ENCODE data around the gene CUBN. TPM values are rescaled to one million over a fixed set of nuclear protein-coding genes. Genes with fewer than 3 reads are reported as not detected.

CUBN gene
- total and polyA plus RNA-seq, 9 of the 15 experiments (the other 6 are each of a cell fraction or from before 2014, with no cell fraction given) = 0.04 to 0.33 (median 0.09) TPM

DNA sequence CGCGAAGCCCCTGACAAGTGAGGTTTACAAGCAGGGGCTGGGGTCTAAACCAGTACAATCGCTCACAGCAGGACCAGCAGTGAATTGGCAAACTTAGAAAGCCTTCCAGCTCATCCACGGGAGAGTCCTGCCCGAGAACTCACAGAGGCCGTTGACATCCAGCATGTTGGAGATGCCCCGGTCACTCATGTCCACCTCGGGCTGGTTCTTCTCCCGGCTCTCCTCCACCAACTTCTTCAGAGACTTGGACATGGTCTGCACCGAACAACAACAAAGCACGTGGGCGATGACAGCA, 312.8 kb downstream of the CUBN start (continued):
- TF ChIP-seq, protein P1, sequence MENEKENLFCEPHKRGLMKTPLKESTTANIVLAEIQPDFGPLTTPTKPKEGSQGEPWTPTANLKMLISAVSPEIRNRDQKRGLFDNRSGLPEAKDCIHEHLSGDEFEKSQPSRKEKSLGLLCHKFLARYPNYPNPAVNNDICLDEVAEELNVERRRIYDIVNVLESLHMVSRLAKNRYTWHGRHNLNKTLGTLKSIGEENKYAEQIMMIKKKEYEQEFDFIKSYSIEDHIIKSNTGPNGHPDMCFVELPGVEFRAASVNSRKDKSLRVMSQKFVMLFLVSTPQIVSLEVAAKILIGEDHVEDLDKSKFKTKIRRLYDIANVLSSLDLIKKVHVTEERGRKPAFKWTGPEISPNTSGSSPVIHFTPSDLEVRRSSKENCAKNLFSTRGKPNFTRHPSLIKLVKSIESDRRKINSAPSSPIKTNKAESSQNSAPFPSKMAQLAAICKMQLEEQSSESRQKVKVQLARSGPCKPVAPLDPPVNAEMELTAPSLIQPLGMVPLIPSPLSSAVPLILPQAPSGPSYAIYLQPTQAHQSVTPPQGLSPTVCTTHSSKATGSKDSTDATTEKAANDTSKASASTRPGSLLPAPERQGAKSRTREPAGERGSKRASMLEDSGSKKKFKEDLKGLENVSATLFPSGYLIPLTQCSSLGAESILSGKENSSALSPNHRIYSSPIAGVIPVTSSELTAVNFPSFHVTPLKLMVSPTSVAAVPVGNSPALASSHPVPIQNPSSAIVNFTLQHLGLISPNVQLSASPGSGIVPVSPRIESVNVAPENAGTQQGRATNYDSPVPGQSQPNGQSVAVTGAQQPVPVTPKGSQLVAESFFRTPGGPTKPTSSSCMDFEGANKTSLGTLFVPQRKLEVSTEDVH (IDR thresholded peaks at IDR 0.05; ENCODE audit: low read depth, partially characterized antibody) = no peak
- TF ChIP-seq, protein P2, sequence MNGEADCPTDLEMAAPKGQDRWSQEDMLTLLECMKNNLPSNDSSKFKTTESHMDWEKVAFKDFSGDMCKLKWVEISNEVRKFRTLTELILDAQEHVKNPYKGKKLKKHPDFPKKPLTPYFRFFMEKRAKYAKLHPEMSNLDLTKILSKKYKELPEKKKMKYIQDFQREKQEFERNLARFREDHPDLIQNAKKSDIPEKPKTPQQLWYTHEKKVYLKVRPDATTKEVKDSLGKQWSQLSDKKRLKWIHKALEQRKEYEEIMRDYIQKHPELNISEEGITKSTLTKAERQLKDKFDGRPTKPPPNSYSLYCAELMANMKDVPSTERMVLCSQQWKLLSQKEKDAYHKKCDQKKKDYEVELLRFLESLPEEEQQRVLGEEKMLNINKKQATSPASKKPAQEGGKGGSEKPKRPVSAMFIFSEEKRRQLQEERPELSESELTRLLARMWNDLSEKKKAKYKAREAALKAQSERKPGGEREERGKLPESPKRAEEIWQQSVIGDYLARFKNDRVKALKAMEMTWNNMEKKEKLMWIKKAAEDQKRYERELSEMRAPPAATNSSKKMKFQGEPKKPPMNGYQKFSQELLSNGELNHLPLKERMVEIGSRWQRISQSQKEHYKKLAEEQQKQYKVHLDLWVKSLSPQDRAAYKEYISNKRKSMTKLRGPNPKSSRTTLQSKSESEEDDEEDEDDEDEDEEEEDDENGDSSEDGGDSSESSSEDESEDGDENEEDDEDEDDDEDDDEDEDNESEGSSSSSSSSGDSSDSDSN (IDR thresholded peaks at IDR 0.05; ENCODE audit: borderline replicate concordance in 1 of 2, low read depth in 2 of 2, low read length in 2 of 2) = 0 out of 4 replicates have a peak, but pooled peaks of 1 of the 2 experiments have one; percentile 16
- TF ChIP-seq, protein P3, sequence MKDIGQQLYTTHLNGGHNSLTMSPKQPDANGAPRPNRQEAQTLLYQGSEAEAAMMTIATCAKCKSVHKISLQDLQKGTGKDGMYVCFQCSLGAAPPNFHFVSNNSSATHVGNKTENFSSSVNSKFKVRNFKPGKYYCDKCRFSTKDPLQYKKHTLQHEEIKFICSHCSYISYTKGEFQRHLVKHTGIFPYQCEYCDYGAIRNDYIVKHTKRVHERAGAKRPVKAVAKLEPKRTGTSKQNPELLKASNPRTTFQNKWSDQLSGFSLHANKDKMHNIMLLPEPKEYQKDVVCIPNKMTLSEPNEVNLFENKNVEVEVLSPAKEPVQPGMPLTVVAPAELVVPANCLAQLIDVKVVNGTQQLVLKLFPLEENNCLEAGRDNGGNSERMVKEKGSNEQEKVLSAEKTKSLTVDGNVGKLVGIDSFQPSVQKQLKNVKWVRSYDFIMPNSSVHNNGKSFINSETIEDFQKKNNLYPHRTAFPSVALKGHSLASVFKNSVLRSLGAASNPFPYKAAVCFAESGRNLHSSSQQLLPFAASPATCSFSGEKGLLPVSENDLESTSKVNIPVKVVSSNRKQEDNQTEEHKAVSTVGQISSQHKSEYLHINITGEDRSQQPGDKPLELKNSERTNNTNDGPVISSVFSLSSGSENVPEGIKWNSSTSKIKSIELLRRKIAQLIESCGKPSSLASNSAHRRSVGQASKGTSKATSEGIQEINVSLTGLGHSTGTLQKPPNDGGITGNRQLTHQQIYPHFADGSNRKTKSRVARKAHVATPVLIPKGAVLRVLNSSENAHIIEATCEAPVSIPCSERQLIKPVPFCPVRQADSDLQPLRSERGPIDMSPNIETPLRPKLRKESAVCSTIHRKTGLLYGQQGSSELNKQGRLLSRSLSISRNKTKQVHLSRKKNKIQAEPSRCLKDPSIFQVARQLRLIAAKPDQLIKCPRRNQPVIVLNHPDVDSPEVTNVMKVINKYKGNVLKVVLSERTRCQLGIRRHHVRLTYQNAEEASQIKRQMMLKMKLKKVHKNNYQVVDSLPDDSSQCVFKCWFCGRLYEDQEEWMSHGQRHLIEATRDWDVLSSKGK (CRISPR knock-in tag; IDR thresholded peaks at IDR 0.05) = no peak
- no peak for TF ChIP-seq ZNF77 (CRISPR knock-in tag; IDR thresholded peaks at IDR 0.05)
- TF ChIP-seq SLC30A9 (CRISPR knock-in tag; IDR thresholded peaks at IDR 0.05) = no peak
- no peak for TF ChIP-seq COPS2 (conservative IDR thresholded peaks at IDR 0.05)
- TF ChIP-seq NR4A1 (CRISPR knock-in tag; IDR thresholded peaks at IDR 0.05) = no peak
- TF ChIP-seq NR4A1 (tag; IDR thresholded peaks at IDR 0.05) = no peak
- TF ChIP-seq, protein P4, sequence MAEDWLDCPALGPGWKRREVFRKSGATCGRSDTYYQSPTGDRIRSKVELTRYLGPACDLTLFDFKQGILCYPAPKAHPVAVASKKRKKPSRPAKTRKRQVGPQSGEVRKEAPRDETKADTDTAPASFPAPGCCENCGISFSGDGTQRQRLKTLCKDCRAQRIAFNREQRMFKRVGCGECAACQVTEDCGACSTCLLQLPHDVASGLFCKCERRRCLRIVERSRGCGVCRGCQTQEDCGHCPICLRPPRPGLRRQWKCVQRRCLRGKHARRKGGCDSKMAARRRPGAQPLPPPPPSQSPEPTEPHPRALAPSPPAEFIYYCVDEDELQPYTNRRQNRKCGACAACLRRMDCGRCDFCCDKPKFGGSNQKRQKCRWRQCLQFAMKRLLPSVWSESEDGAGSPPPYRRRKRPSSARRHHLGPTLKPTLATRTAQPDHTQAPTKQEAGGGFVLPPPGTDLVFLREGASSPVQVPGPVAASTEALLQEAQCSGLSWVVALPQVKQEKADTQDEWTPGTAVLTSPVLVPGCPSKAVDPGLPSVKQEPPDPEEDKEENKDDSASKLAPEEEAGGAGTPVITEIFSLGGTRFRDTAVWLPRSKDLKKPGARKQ (CRISPR knock-in tag; IDR thresholded peaks at IDR 0.05) = no peak
- TF ChIP-seq ARID2 (IDR thresholded peaks at IDR 0.05) = 0 out of 2 replicates have a peak, but pooled peaks have one; percentile 10
- TF ChIP-seq NCOR1 (IDR thresholded peaks at IDR 0.05) = no peak
- no peak for TF ChIP-seq ZNF561 (CRISPR knock-in tag; conservative IDR thresholded peaks at IDR 0.05)
- no peak for TF ChIP-seq FOXM1 (IDR thresholded peaks at IDR 0.05; ENCODE audit: low read depth)
- TF ChIP-seq FOXM1 (CRISPR knock-in tag; IDR thresholded peaks at IDR 0.05; ENCODE audit: low read depth) = no peak
- no peak for TF ChIP-seq L3MBTL2 (IDR thresholded peaks at IDR 0.05)
- TF ChIP-seq KDM2B (CRISPR knock-in tag; IDR thresholded peaks at IDR 0.05) = no peak
- no peak for TF ChIP-seq CBFB (CRISPR knock-in tag; IDR thresholded peaks at IDR 0.05)
- TF ChIP-seq TARDBP (IDR thresholded peaks at IDR 0.05) = no peak
- TF ChIP-seq FOXK2 (conservative IDR thresholded peaks at IDR 0.05 in 1 of 2, IDR thresholded peaks at IDR 0.05 in 1 of 2; ENCODE audit: low read depth in 2 of 2) = peak in 1 of 2 experiments; percentile 62; a peak in 1 of 4 replicates
- no peak for TF ChIP-seq ETV6 (IDR thresholded peaks at IDR 0.05; ENCODE audit: borderline replicate concordance in 1 of 2, low read depth in 2 of 2, low read length in 1 of 2)
- TF ChIP-seq ETV6 (CRISPR knock-in tag; IDR thresholded peaks at IDR 0.05; ENCODE audit: borderline replicate concordance) = no peak

Data from K562 (cell line).